ENCODE measurements around the gene ST6GALNAC2. TPM values are rescaled to one million over a fixed set of nuclear protein-coding genes. Genes with fewer than 3 reads are reported as not detected.

ST6GALNAC2 gene
- total and polyA plus RNA-seq, 12 donors, result 1.5 to 8.4 (median 5.7) TPM

- Histone ChIP-seq H3K27ac (peak overlapping the region in 3 of 10 donors; percentile 41 to 49 (median 44)), H3K9me3 (no peaks in the 10 kb centered on the region), H3K27me3 (no peaks in the 10 kb centered on the region), H3K36me3 (no peaks in the 10 kb centered on the region), H3K4me1 (peaks cover under 1 to 42% (median 25%) of the 10 kb centered on the region in 9 donors), H3K4me3 (no peak overlapping the region)
- TF ChIP-seq CTCF (IDR thresholded peaks at IDR 0.05), result no peak
- DNase-seq (no peak), ATAC-seq (peak in 3 of 8 donors; percentile 5 to 34 (median 9))
- 62 to 64% methylated on average over 15 of the region's 15 CpGs for WGBS, 2 donors
- intact Hi-C loops (cut with DNase I), result no loop called here
Observed at GRCh38 chr17:76519048-76519966, 66.4 kb downstream of the ST6GALNAC2 start.

GRCh38 chr17:76517638-76518038 lies 68.0 kb downstream of the ST6GALNAC2 start:
- no peak for DNase-seq
- H3K27ac ChIP-seq, result peak overlapping the region in 1 of 10 donors; percentile 26
- H3K36me3 ChIP-seq, result no peaks in the 10 kb centered on the region
- ATAC-seq, result no peak
- no peak for TF ChIP-seq CTCF (IDR thresholded peaks at IDR 0.05)
- WGBS, 2 donors, result 92 to 94% methylated on average over 11 of the region's 11 CpGs
- peaks cover 0 to 30% (median 15%) of the 10 kb centered on the region in 9 donors for H3K4me1 ChIP-seq
- intact Hi-C loops (cut with DNase I), result no loop called here
- H3K9me3 ChIP-seq, result no peaks in the 10 kb centered on the region
- no peak overlapping the region for H3K4me3 ChIP-seq
- no peaks in the 10 kb centered on the region for H3K27me3 ChIP-seq

Other genes starting within 250 kb of the ST6GALNAC2 start
- 10 to 100 TPM; 27.6 to 43.7 (median 34.7) TPM for gene PRPSAP1, start 231.9 kb downstream of the ST6GALNAC2 start, total RNA-seq
- 10 to 100 TPM; 26.4 to 30.5 TPM for gene PRPSAP1, start 231.9 kb downstream of the ST6GALNAC2 start, polyA plus RNA-seq
- 10 to 100 TPM in 2 of 10 donors, 1 to 10 TPM in 8; 1.7 to 17.3 (median 3.2) TPM for gene SPHK1, start 201.3 kb downstream of the ST6GALNAC2 start, total RNA-seq
- gene SPHK1, start 201.3 kb downstream of the ST6GALNAC2 start, polyA plus RNA-seq, result 10 to 100 TPM in 1 of 2 donors, 1 to 10 TPM in 1; 3.5 to 20.8 TPM
- gene UBE2O, start 132.7 kb downstream of the ST6GALNAC2 start, total RNA-seq, result 10 to 100 TPM; 31.0 to 39.0 (median 36.9) TPM
- 10 to 100 TPM in 1 of 2 donors, 1 to 10 TPM in 1; 9.1 to 22.5 TPM for gene UBE2O, start 132.7 kb downstream of the ST6GALNAC2 start, polyA plus RNA-seq
- under 1 TPM in 1 of 10 donors, not detected in 9; 0.98 TPM for gene AANAT, start 118.3 kb downstream of the ST6GALNAC2 start, total RNA-seq
- gene AANAT, start 118.3 kb downstream of the ST6GALNAC2 start, polyA plus RNA-seq, result under 1 TPM in 1 of 2 donors, not detected in 1; 0.73 TPM
- gene RHBDF2, start 84.4 kb downstream of the ST6GALNAC2 start, total RNA-seq, result 10 to 100 TPM in 4 of 10 donors, 1 to 10 TPM in 6; 6.5 to 33.1 (median 7.7) TPM
- gene RHBDF2, start 84.4 kb downstream of the ST6GALNAC2 start, polyA plus RNA-seq, result 10 to 100 TPM; 13.5 to 27.0 TPM
- gene CYGB, start 48.2 kb downstream of the ST6GALNAC2 start, total RNA-seq, result 10 to 100 TPM in 9 of 10 donors, 1 to 10 TPM in 1; 9.3 to 50.5 (median 17.9) TPM
- 10 to 100 TPM; 36.0 to 57.7 TPM for gene CYGB, start 48.2 kb downstream of the ST6GALNAC2 start, polyA plus RNA-seq
- gene PRCD, start 45.8 kb downstream of the ST6GALNAC2 start, total RNA-seq, result 1 to 10 TPM; 1.5 to 5.4 (median 2.4) TPM
- gene PRCD, start 45.8 kb downstream of the ST6GALNAC2 start, polyA plus RNA-seq, result 10 to 100 TPM in 1 of 2 donors, 1 to 10 TPM in 1; 3.7 to 17.3 TPM
- 1 to 10 TPM; 1.9 to 6.4 (median 3.3) TPM for gene ST6GALNAC1, start 57.9 kb upstream of the ST6GALNAC2 start, total RNA-seq
- gene ST6GALNAC1, start 57.9 kb upstream of the ST6GALNAC2 start, polyA plus RNA-seq, result 1 to 10 TPM; 3.4 to 7.3 TPM
- 100 to 1,000 TPM; 298 to 586 (median 488) TPM for gene MXRA7, start 125.1 kb upstream of the ST6GALNAC2 start, total RNA-seq
- 100 to 1,000 TPM; 121 to 199 TPM for gene MXRA7, start 125.1 kb upstream of the ST6GALNAC2 start, polyA plus RNA-seq
- gene JMJD6, start 140.7 kb upstream of the ST6GALNAC2 start, total RNA-seq, result 10 to 100 TPM; 34.6 to 79.3 (median 43.2) TPM
- 10 to 100 TPM; 36.1 to 56.5 TPM for gene JMJD6, start 140.7 kb upstream of the ST6GALNAC2 start, polyA plus RNA-seq
- 10 to 100 TPM; 18.0 to 29.9 (median 24.7) TPM for gene METTL23, start 141.0 kb upstream of the ST6GALNAC2 start, total RNA-seq
- gene METTL23, start 141.0 kb upstream of the ST6GALNAC2 start, polyA plus RNA-seq, result 10 to 100 TPM; 24.5 to 41.8 TPM
- 100 to 1,000 TPM in 1 of 10 donors, 10 to 100 TPM in 9; 58.8 to 103 (median 76.3) TPM for gene SRSF2, start 151.5 kb upstream of the ST6GALNAC2 start, total RNA-seq
- 100 to 1,000 TPM in 1 of 2 donors, 10 to 100 TPM in 1; 93.4 to 109 TPM for gene SRSF2, start 151.5 kb upstream of the ST6GALNAC2 start, polyA plus RNA-seq
- gene MFSD11, start 152.3 kb upstream of the ST6GALNAC2 start, total RNA-seq, result 10 to 100 TPM; 25.1 to 34.4 (median 29.6) TPM
- 10 to 100 TPM in 1 of 2 donors, 1 to 10 TPM in 1; 9.2 to 23.2 TPM for gene MFSD11, start 152.3 kb upstream of the ST6GALNAC2 start, polyA plus RNA-seq